HEK293 (cell line): Measurements from ENCODE around the gene EYA2.
A peak's percentile ranks its signal among the peaks of the same experiment; 100 is the strongest.

ENCODE experiments used
- CTCF ChIA-PET: fragments of 350-600 bp; formaldehyde crosslinking; extraction: SDS; loops from one replicate; lab custom pipeline; 2021; ENCODE audit warnings: antibody characterized with exemption; lab: Yijun Ruan, JAX
- POLR2A ChIA-PET: fragments of 300-600 bp; formaldehyde crosslinking; extraction: SDS; loops from one replicate; lab custom pipeline; 2020; ENCODE audit warnings: antibody characterized with exemption, inconsistent platforms; lab: Yijun Ruan, JAX
- H3K27ac ChIP-seq: fragments of 200-500 bp; sonication (Bioruptor generic); 2 replicates; pipeline ENCODE4 v1.5.1; 2014; ENCODE audit warnings: low read depth, low read length, control low read depth, inconsistent platforms; ENCODE audit errors: extremely low read depth
- H3K36me3 ChIP-seq, 2 experiments: fragments of 200-500 bp in 1 of 2; sonication (Bioruptor generic) in 1 of 2; 1 replicate in 1 of 2; 2 replicates in 1 of 2; pipeline ENCODE4 v1.5.1; 2014 to 2017; ENCODE audit warnings: inconsistent platforms in 2 of 2, low read length in 2 of 2; ENCODE audit not compliant: control insufficient read depth in 2 of 2, insufficient read depth in 1 of 2
- H3K4me1 ChIP-seq: fragments of 200-500 bp; sonication (Bioruptor generic); 2 replicates; pipeline ENCODE4 v1.5.1; 2014; ENCODE audit warnings: mild to moderate bottlenecking, low read length, inconsistent platforms; ENCODE audit not compliant: control insufficient read depth, insufficient read depth
- H3K4me3 ChIP-seq: 2 replicates; pipeline ENCODE4 v1.5.1; 2011; ENCODE audit warnings: low read depth, mild to moderate bottlenecking, control low read depth, low read length, moderate library complexity
- H3K9me3 ChIP-seq: fragments of 200-500 bp; sonication (Bioruptor generic); 2 replicates; pipeline ENCODE4 v1.5.1; 2014; ENCODE audit warnings: low read depth, low read length, inconsistent platforms; ENCODE audit not compliant: control insufficient read depth, insufficient read depth
- CTCF ChIP-seq: fragments of 450-650 bp; formaldehyde crosslinking; IDR thresholded peaks from 2 replicates; pipeline ENCODE4 v1.5.1; 2016; ENCODE audit warnings: missing biosample characterization, missing genetic modification characterization
- GFI1B ChIP-seq: fragments of 450-650 bp; formaldehyde crosslinking; IDR thresholded peaks from 2 replicates; pipeline ENCODE4 v1.5.1; 2016; ENCODE audit warnings: missing biosample characterization, missing genetic modification characterization
- GLI2 ChIP-seq: fragments of 450-650 bp; formaldehyde crosslinking; IDR thresholded peaks from 2 replicates; pipeline ENCODE4; 2017; ENCODE audit warnings: missing biosample characterization, missing genetic modification characterization, low read depth, borderline replicate concordance
- RBAK ChIP-seq: fragments of 450-650 bp; formaldehyde crosslinking; IDR thresholded peaks from 2 replicates; pipeline ENCODE4 v1.5.1; 2016; ENCODE audit warnings: missing biosample characterization, missing genetic modification characterization
- TRIM28 ChIP-seq: IDR thresholded peaks from 2 replicates; pipeline ENCODE4 v1.6.1; 2011; ENCODE audit warnings: low read length, control low read depth, borderline replicate concordance
- TSHZ1 ChIP-seq: fragments of 450-650 bp; formaldehyde crosslinking; IDR thresholded peaks from 2 replicates; pipeline ENCODE4 v1.5.1; 2016; ENCODE audit warnings: missing biosample characterization, missing genetic modification characterization, borderline replicate concordance
- ZNF23 ChIP-seq: fragments of 450-650 bp; formaldehyde crosslinking; IDR thresholded peaks from 2 replicates; pipeline ENCODE4 v1.5.1; 2016; ENCODE audit warnings: missing biosample characterization, missing genetic modification characterization, borderline replicate concordance
- ZNF341 ChIP-seq: fragments of 450-650 bp; formaldehyde crosslinking; IDR thresholded peaks from 2 replicates; pipeline ENCODE4; 2016; ENCODE audit warnings: low read depth, missing biosample characterization, missing genetic modification characterization
- ZNF398 ChIP-seq: fragments of 450-650 bp; formaldehyde crosslinking; IDR thresholded peaks from 2 replicates; pipeline ENCODE4 v1.5.1; 2017; ENCODE audit warnings: missing biosample characterization, missing genetic modification characterization
- ZNF404 ChIP-seq: fragments of 450-650 bp; formaldehyde crosslinking; IDR thresholded peaks from 2 replicates; pipeline ENCODE4 v1.5.1; 2017; ENCODE audit warnings: missing biosample characterization, missing genetic modification characterization
- ZNF529 ChIP-seq: fragments of 450-650 bp; formaldehyde crosslinking; IDR thresholded peaks from 2 replicates; pipeline ENCODE4 v1.5.1; 2017; ENCODE audit warnings: missing genetic modification characterization, missing biosample characterization; ENCODE audit not compliant: insufficient replicate concordance
- ZNF560 ChIP-seq: fragments of 450-650 bp; formaldehyde crosslinking; IDR thresholded peaks from 2 replicates; pipeline ENCODE4 v1.5.1; 2017; ENCODE audit warnings: missing biosample characterization, missing genetic modification characterization, borderline replicate concordance
- ZNF571 ChIP-seq: fragments of 450-650 bp; formaldehyde crosslinking; IDR thresholded peaks from 2 replicates; pipeline ENCODE4 v1.5.0; 2017; ENCODE audit warnings: missing biosample characterization, missing genetic modification characterization
- ZNF621 ChIP-seq: fragments of 450-650 bp; formaldehyde crosslinking; IDR thresholded peaks from 2 replicates; pipeline ENCODE4 v1.5.1; 2017; ENCODE audit warnings: missing biosample characterization, missing genetic modification characterization
- ZSCAN16 ChIP-seq: fragments of 450-650 bp; formaldehyde crosslinking; IDR thresholded peaks from 2 replicates; pipeline ENCODE4 v1.5.1; 2016; ENCODE audit warnings: missing biosample characterization, missing genetic modification characterization
- TF ChIP-seq, protein P1 (sequence below): fragments of 450-650 bp; formaldehyde crosslinking; IDR thresholded peaks from 2 replicates; pipeline ENCODE4 v1.5.1; 2017; ENCODE audit warnings: missing biosample characterization, missing genetic modification characterization
- TF ChIP-seq, protein P2 (sequence below): fragments of 450-650 bp; formaldehyde crosslinking; IDR thresholded peaks from 2 replicates; pipeline ENCODE4 v1.5.1; 2016; ENCODE audit warnings: missing biosample characterization, missing genetic modification characterization
- TF ChIP-seq, protein P3 (sequence below): fragments of 450-650 bp; IDR thresholded peaks from 2 replicates; pipeline ENCODE4 v1.5.1; 2018; ENCODE audit warnings: missing biosample characterization, missing genetic modification characterization

EYA2 gene

GRCh38 chr20:47117773-47118172, 223.1 kb downstream of the EYA2 start:
- peaks cover 7% of the 10 kb centered on the region for H3K4me1 ChIP-seq
- no peaks in the 10 kb centered on the region for H3K36me3 ChIP-seq
- peak overlapping the region; percentile 24; the same call in 1 of the 2 replicates for H3K27ac ChIP-seq
- CTCF ChIA-PET: no interaction called here
- POLR2A ChIA-PET: no interaction called here
- H3K4me3 ChIP-seq: no peak overlapping the region
- TF ChIP-seq RBAK (tag by site-specific recombination): no peak
- TF ChIP-seq, protein P1, sequence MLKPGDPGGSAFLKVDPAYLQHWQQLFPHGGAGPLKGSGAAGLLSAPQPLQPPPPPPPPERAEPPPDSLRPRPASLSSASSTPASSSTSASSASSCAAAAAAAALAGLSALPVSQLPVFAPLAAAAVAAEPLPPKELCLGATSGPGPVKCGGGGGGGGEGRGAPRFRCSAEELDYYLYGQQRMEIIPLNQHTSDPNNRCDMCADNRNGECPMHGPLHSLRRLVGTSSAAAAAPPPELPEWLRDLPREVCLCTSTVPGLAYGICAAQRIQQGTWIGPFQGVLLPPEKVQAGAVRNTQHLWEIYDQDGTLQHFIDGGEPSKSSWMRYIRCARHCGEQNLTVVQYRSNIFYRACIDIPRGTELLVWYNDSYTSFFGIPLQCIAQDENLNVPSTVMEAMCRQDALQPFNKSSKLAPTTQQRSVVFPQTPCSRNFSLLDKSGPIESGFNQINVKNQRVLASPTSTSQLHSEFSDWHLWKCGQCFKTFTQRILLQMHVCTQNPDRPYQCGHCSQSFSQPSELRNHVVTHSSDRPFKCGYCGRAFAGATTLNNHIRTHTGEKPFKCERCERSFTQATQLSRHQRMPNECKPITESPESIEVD (tag by site-specific recombination): peak; percentile 50; the same call in 1 of the 2 replicates
- no peaks in the 10 kb centered on the region for H3K9me3 ChIP-seq

DNA sequence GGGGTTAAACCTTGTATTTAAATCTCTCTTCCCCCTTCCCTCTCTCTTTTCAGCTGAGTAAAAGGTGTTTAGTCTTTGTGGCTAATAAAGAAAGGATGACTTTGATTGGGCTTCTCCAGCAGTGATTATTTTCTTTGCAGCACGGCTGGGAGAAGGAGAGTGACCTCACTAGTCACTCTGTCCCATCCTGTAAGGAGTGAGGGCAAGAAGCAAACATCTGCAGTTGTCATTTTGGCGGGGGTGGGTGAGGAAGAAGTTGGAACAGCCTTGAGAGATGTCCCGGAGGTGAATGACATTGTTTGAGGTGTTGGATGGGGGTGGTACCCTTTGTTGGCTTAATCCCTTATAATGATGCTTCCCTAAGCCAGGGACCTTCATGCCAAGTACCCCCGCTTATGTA, 223.6 kb downstream of the EYA2 start:
- POLR2A ChIA-PET: no interaction called here
- CTCF ChIA-PET: no interaction called here
- H3K4me1 ChIP-seq: peaks cover 7% of the 10 kb centered on the region
- H3K4me3 ChIP-seq: no peak overlapping the region
- TF ChIP-seq GLI2: no peak
- no peak for TF ChIP-seq ZNF560
- no peak for TF ChIP-seq TSHZ1 (tag by site-specific recombination)
- TF ChIP-seq ZNF571 (tag by site-specific recombination): no peak
- TF ChIP-seq ZNF529 (tag by site-specific recombination): no peak
- TF ChIP-seq ZSCAN16 (tag by site-specific recombination): no peak
- TF ChIP-seq ZNF341 (tag by site-specific recombination): peak; percentile 92
- TF ChIP-seq GFI1B (tag by site-specific recombination): peak; percentile 14; the same call in 1 of the 2 replicates
- TF ChIP-seq ZNF23 (tag by site-specific recombination): no peak
- TF ChIP-seq CTCF: no peak
- TF ChIP-seq ZNF404 (tag by site-specific recombination): no peak
- TF ChIP-seq, protein P2, sequence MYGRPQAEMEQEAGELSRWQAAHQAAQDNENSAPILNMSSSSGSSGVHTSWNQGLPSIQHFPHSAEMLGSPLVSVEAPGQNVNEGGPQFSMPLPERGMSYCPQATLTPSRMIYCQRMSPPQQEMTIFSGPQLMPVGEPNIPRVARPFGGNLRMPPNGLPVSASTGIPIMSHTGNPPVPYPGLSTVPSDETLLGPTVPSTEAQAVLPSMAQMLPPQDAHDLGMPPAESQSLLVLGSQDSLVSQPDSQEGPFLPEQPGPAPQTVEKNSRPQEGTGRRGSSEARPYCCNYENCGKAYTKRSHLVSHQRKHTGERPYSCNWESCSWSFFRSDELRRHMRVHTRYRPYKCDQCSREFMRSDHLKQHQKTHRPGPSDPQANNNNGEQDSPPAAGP (tag by site-specific recombination): no peak
- peak; percentile 31; the same call in 1 of the 2 replicates for TF ChIP-seq ZNF398 (tag by site-specific recombination)
- no peak for TF ChIP-seq TRIM28
- TF ChIP-seq, protein P3, sequence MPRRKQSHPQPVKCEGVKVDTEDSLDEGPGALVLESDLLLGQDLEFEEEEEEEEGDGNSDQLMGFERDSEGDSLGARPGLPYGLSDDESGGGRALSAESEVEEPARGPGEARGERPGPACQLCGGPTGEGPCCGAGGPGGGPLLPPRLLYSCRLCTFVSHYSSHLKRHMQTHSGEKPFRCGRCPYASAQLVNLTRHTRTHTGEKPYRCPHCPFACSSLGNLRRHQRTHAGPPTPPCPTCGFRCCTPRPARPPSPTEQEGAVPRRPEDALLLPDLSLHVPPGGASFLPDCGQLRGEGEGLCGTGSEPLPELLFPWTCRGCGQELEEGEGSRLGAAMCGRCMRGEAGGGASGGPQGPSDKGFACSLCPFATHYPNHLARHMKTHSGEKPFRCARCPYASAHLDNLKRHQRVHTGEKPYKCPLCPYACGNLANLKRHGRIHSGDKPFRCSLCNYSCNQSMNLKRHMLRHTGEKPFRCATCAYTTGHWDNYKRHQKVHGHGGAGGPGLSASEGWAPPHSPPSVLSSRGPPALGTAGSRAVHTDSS: no peak
- no peak for TF ChIP-seq ZNF621 (tag by site-specific recombination)
- H3K9me3 ChIP-seq: no peaks in the 10 kb centered on the region
- H3K36me3 ChIP-seq: no peaks in the 10 kb centered on the region
- peak overlapping the region; percentile 24; the same call in 1 of the 2 replicates for H3K27ac ChIP-seq
